HG03342 (cell line): ENCODE measurements around the gene OTOGL.
"Not testable (repeated sequence)": the region's sequence is repeated elsewhere in the genome, so short reads cannot be mapped to it uniquely, and the experiment has no call there.

Source experiments
- ATAC-seq: cut with Tn5 transposase; IDR thresholded peaks from one replicate; pipeline ENCODE4 v1.9.1; 2021; ENCODE audit warnings: mild to moderate bottlenecking, moderate library complexity; ENCODE audit not compliant: unreplicated experiment

Gene OTOGL

GRCh38 chr12:80213871-80214270, 114.5 kb downstream of the OTOGL start:
- ATAC-seq, result no peak

DNA sequence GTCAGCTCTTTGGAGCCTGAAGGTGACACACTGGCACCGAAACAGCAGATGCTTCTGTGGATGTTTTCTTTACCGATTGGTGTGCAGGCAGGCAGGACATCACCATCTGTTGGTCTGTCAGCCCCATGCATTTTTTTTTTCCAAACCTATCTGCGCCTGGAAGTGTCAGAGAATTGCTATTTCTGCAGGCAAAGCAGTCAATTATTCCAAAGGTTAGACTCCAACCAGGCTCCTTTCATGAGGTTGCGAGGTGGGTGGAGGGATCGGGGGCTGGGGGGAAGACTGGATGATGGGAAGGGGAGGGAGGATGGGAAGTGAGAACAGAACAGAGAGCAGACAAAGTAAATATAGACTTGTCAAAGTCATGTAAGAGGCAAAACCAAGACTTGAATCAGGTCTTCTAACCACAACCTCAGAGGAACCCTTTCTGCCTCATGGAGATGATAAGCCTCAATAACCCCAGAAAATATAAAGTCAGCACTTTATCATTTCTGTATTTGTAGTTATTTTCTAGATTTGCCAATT, 117.7 kb downstream of the OTOGL start:
- ATAC-seq, result no peak

GRCh38 chr12:80218925-80219324, 119.6 kb downstream of the OTOGL start:
- ATAC-seq, result not testable (repeated sequence)

DNA sequence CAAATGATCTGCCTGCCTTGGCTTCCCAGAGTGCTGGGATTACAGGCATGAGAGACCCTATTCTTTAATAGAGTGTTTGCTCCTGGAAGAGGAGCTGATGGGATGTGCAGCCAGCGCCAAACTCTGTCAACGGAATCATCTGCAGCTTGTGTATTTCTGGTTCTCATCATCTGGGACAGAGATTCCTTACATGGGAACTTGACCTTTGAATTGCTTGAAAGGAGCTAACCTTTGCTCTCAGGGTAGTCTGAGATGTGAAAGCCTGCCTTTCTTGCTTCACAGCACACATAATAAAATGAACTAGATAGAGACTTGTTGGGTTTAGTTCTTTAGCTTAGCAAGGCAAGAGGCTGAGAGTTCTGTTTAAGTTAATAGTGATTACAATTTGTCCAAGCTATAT, 120.0 kb downstream of the OTOGL start:
- ATAC-seq, result no peak

- no peak for ATAC-seq
Observed at GRCh38 chr12:80222261-80222660, 122.9 kb downstream of the OTOGL start.

DNA sequence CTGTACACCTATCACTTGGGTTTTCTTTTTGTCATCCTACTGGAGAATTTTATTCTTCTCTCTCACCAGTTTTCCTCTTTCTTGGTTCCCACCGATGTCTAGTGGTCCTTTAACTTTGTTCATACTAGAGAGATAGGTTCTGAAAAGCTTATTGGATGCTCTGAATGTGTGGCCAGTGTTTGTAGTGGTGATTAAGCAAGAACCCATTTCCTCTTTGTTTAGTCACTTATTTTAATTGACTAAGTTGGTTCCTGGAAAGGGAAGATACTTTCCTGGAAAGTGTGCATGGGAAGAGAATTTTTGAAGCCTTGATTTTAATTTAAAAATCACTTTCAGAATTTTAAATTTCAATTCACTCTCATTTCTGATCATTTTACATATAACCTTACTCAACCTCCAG, 127.2 kb downstream of the OTOGL start:
- no peak for ATAC-seq

- not testable (repeated sequence) for ATAC-seq
Observed at GRCh38 chr12:80227904-80228303, 128.6 kb downstream of the OTOGL start.

DNA sequence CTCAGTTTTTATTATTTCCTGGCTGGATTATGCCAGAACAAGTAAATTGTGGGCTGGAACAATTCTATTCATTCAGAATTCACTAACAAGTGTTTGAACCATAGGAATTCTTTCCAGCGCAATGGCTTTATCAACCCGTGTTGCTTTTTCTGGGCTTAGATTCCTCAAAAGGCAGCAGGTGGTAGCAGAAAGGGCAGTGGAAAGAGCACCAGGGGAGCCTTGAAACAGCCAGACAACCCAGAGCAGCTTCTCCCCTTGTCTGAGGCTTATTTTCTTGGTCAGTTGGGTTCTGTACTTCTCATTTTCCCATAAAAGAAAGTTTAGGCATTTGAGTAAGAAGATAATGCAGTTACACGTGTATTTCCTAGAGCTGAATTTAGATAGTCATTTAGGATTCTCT, 130.7 kb downstream of the OTOGL start:
- no peak for ATAC-seq

DNA sequence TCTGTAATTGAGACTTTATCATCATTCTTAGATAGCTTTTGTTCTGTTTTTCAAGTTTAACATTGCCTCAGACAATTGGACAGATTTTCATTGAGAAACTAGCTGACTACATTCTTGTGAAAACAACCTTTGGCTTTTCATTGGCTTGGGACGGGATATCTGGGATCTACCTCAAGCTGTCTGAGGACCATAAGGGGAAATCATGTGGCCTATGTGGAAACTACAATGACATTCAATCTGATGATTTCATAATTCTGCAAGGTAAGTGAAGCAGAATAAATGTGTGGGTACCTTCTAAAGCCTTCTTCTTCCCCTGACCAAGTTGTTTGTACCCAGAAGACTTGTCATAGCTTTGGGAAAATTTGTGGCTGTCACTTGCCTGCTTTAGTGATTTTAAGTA, 133.5 kb downstream of the OTOGL start:
- no peak for ATAC-seq

DNA sequence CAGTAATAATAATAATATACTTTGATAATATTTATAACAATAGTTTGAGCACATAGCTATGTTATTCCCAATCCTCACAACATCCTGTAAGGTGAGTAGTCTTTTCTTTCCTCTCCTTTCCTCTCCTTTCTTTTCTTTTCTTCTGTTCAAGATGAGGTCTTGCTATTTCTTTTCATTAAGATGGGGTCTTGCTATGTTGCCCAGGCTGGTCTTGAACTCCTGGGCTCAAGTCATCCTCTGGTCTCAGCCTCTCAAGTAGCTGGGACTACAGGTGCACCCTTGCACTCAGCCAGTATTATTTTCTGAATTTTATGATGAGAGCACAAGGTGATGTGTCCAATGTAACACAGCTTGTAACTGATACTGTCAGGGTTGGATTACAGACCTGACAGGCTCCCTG, 134.6 kb downstream of the OTOGL start:
- ATAC-seq, result no peak

GRCh38 chr12:80234667-80235066, 135.3 kb downstream of the OTOGL start:
- no peak for ATAC-seq

DNA sequence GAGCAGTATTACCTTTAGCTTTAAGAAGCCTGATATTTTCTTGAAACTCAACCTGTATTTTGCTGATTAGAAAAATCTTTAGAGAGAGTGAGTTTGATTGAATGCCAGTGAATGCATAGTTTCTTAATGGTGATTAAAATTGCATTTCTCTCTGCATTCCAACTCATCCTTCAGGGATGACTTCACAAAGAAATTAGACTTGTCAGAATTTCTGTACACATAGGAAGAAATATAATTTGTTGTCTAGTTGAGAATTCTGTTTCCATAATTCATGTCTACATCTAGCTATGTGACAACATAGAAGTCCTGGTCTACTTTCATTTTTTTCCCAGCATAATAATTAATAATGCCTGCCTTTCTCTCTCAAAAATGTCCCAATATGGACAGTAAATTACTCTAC, 136.6 kb downstream of the OTOGL start:
- no peak for ATAC-seq

DNA sequence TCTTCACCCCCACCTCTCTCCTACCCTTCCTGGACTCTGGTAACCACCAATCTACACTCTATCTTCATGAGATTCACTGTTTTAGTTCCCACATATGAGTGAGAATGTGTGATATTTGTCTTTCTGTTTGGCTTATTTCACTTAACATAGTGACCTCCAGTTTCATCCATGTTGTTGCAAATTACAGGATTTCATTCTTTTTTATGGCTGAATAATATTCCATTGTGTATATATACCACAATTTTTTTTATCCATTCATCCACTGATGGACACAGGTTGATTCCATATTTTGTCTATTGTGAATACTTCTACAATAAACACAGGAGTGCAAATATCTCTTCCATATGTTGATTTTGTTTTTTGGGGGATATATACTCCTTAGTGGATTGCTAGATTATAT, 140.5 kb downstream of the OTOGL start:
- ATAC-seq, result no peak

GRCh38 chr12:80241576-80242273, 142.4 kb downstream of the OTOGL start:
- ATAC-seq, result no peak

- no peak for ATAC-seq
Observed at GRCh38 chr12:80242321-80242720, 143.0 kb downstream of the OTOGL start.

DNA sequence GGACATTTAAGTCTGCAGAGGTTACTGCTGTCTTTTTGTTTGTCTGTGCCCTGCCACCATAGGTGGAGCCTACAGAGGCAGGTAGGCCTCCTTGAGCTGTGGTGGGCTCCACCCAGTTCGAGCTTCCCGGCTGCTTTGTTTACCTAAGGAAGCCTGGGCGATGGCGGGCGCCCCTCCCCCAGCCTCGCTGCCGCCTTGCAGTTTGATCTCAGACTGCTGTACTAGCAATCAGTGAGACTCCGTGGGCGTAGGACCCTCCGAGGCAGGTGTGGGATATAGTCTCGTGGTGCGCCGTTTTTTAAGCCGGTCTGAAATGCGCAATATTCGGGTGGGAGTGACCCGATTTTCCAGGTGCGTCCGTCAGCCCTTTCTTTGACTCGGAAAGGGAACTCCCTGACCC, 150.2 kb downstream of the OTOGL start:
- ATAC-seq, result not testable (repeated sequence)

DNA sequence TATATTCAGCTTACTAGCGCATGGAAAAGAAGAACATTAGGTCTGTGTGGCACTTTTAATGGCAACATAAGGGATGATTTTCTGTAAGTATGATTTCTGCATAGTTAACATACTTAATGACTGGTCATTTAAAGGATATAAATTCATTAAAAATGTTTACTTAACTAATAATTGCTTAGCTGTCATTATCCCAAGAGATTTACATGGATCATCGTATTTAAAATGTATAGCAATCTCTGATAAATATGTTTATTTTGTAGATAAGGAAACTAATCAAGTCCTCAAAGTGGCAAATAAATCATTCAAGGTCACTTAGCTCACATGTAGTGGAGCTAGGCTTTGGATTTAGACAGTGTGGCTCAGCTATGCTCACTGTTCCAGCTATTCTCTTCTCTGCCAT, 158.6 kb downstream of the OTOGL start:
- ATAC-seq, result no peak

- ATAC-seq, result no peak
Observed at GRCh38 chr12:80260269-80260668, 160.9 kb downstream of the OTOGL start.

DNA sequence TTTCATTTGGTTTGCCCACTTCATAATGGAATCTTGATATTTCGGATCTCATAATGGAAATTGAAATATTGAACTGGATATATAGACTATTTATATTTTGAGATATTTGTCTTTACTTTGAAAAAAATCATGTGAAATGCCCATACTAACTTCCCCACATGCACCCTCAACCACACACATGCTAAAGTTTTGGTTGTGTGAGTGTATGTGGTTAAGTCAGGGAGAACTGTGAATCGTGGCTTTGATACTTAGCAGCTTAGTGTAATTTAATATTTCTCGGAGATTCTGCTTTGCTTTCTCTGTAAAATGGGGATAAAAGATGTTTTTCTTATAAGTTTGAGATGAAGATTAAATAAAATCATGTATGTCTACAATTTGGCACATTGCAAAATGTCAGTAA, 162.1 kb downstream of the OTOGL start:
- ATAC-seq, result no peak

DNA sequence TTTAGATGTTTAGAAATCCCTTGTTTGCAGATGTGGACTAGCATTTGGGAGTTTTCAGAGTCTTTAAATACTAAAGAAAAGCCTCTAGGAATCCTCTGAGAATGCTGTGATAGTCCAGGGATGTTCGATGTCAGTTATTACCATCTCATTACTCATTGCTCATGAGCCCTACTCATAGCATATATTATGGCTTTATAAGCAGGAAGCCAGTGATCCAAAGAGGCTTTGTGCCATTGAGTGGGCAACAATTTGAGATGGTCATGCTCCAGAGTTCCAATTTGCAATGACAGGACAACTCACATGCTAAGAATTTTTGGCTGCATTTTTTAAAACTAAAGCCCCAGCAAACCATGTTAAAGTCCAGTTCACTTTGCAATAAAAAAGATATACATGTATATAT, 163.0 kb downstream of the OTOGL start:
- no peak for ATAC-seq

GRCh38 chr12:80262771-80263170, 163.4 kb downstream of the OTOGL start:
- no peak for ATAC-seq

- ATAC-seq, result no peak
Observed at GRCh38 chr12:80264386-80264785, 165.0 kb downstream of the OTOGL start.

DNA sequence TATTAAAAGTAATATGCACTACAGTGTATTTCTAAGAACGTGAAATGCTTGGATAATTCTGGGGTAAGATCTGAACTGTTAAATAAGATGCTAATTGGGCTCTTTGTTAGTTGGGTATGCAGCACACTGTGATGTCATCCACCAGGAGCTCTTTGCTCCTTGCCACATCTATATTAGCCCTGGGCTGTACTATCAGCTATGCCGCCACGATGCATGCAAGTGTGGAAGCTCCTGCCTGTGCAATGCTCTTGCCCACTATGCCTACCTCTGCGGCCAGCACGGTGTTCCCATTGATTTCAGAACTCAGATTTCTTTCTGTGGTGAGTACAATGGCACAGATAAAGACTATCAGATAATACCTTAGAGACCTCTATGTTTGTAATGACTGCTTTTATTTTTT, 165.6 kb downstream of the OTOGL start:
- no peak for ATAC-seq
